GM13977 (cell line): Measurements from ENCODE around the gene RAD9A.

Experiments used
- DNase-seq: peaks from one replicate; pipeline ENCODE4 v3.0.0; 2012; ENCODE audit warnings: low spot score
- CTCF ChIP-seq: IDR thresholded peaks from 2 replicates; pipeline ENCODE4 v1.5.1; 2012; ENCODE audit warnings: mild to moderate bottlenecking, control low read depth; ENCODE audit not compliant: insufficient read depth; ENCODE audit errors: extremely low read depth, missing control alignments
- in situ Hi-C: fragments of 300-500 bp; cut with MboI; formaldehyde crosslinking; loops from one replicate; pipeline ENCODE4 v1.12.0; 2022; ENCODE audit warnings: low sequenced_read_pairs, low pct_unique_long_range_greater_than_20kb, mixed read lengths, inconsistent platforms; ENCODE audit not compliant: unreplicated experiment

The RAD9A gene

DNA sequence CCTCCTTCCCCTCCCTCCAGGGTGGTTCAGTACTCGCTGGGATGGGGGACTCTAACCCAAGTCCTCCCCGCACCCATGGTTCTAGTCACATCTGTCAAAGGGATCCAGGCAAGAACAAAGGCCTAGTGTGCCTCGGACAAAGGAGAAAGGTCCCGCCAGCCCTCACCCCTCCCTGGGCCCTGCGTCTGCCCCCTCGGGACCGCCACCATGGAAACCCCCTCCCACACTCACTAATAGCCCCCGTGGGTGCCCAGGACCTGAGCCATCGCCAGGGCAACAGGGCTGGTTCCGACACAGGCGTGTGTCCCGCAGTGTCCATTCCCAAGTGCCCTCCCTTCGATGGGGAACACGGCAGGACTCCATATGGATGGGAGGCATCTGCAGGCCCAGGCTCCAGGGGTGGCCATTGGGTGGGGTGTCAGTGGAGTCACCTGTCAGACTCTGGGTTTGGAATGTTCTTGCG is 18.6 kb downstream of the RAD9A start:
- TF ChIP-seq CTCF: no peak
- no peak for DNase-seq
- in situ Hi-C loops: no loop called here

DNA sequence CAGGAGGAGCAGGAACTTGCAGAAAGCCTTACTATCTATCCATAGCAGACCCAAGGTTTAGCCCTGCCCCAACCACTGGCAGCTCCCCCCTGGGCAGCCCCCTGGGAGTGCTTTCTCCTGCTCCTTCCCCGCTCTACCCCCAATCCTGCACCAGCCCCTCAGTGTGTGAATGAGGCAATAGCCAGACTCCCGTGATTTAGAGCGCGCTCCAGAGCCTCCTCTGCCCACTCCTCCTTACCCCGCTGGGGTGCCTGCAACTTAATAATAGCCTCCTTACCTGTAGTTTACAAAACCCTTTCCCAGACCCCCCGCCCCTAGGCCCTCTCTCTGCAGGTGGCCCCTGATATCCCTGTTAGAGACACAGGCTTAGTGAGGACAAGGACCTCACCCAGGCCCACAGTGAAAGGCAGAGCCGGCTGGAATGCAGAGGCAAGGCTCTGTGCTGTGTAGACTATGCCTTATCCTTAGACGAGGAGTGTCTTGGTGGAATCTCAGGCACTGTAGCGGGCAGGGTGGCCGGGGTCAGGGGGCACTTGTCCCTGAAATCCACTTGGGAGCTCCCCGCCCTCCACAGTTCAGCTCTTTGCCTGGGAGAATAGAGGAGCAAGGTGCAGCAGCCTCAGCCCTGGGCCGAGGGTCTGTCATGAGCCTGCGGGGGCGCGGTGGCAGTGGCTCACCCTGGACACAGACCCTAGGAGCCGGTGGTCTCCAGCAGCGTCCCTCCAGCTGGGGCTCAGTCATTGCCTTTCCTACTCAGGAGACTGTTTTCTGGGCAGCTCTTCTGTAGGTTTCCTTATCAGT is 19.4 kb downstream of the RAD9A start:
- TF ChIP-seq CTCF: no peak
- in situ Hi-C loops: no loop called here
- no peak for DNase-seq

DNA sequence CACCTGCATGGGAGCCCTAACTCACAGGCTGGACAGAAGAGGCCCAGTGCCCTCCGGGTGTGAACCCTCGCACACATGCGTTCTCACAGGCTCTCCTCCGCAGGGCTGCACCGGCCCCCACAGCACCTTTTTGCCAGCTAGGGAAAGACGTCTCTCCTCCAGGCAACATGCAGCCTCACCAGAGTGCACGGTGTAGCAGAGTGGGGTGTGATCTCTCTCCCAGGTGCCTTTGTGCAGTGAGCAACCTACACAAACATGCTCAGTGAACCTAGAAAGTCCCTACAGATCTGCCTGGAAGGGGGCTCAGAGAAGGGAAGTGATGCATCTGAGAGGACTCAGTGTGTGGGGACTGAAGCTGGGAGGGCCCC is 20.0 kb downstream of the RAD9A start:
- DNase-seq: no peak
- in situ Hi-C loops: no loop called here
- no peak for TF ChIP-seq CTCF

GRCh38 chr11:67412495-67413179 is 20.9 kb downstream of the RAD9A start:
- TF ChIP-seq CTCF: no peak
- no peak for DNase-seq
- in situ Hi-C loops: no loop called here

GRCh38 chr11:67413266-67413849 is 21.6 kb downstream of the RAD9A start:
- in situ Hi-C loops: no loop called here
- DNase-seq: no peak
- no peak for TF ChIP-seq CTCF

- DNase-seq: no peak
- in situ Hi-C loops: no loop called here
- TF ChIP-seq CTCF: no peak
Measured at GRCh38 chr11:67415501-67416304, 23.9 kb downstream of the RAD9A start, which contains the start of gene CARNS1. Gene CARNS1, plus strand, starts transcription at chr11:67415678. Its CDS starts 522 bp downstream, at chr11:67416200.
